IPS-NIHi11 (cell line): ENCODE measurements around the gene PPT1.
A peak's percentile ranks its signal among the peaks of the same experiment; 100 is the strongest.
"Not testable (repeated sequence)": the region's sequence is repeated elsewhere in the genome, so short reads cannot be mapped to it uniquely, and the experiment has no call there.

Source experiments
- DNase-seq: peaks from one replicate; pipeline ENCODE4 v3.0.0; 2012; ENCODE audit warnings: mixed read lengths, low spot score

PPT1 gene

DNA sequence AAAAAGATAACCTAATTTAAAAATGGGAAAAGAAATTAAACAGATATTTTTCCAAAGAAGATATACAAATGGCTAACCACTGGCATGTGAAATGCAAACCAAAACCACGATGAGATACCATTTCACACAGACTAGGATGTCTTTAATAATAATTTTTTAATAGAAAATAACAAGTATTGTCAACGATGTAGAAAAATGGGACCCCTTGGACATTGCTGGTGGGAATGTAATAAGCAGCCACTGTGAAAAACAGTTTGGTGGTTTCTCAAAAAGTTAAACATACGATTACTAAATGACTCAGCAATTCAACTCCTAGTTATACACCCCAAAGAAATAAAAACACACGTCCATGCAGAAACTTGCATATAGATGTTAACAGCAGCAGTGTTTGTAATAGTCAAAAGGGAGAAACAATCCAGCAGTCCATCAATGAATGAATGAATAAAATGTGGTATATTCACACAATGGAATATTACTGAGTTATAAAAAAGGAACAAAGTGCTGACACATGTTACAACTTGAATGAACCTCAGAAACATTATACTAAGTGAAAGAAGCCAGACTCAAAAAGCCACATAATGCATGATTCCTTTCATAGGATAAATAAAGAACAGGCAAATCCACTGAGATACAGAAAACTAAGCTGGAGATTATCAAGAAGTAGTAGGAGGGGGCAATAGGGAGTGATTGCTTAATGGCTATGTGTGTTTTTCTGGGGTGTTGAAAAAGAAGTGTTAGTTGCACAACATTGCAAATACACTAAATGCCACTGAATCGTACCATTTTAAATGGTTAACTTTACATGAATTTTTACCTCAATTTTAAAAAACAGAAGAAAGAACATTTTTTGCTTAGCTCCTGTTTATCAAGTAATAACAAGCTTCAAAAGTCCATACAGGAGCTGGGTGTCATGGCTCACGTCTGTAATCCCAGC lies 4.1 kb downstream of the PPT1 start:
- no peak for DNase-seq

DNA sequence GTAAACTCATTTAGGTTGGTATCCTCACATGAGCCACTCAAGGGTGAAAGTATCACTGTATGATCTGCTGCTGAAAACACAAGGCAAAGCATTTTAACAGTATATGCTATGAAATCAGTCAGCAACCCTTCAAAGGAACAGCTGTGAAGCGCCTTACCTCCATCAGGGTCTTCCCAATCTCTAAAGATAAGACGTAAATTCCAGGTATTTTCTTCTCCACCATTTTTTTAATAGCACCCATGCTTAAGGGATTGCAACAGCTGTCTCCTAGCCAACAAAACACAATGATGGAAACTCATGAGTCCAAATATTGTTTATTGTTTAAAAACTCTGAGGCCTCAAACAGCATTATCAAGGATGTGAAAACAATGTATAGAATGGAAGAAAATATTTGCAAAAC lies 4.8 kb downstream of the PPT1 start:
- DNase-seq, result no peak

DNA sequence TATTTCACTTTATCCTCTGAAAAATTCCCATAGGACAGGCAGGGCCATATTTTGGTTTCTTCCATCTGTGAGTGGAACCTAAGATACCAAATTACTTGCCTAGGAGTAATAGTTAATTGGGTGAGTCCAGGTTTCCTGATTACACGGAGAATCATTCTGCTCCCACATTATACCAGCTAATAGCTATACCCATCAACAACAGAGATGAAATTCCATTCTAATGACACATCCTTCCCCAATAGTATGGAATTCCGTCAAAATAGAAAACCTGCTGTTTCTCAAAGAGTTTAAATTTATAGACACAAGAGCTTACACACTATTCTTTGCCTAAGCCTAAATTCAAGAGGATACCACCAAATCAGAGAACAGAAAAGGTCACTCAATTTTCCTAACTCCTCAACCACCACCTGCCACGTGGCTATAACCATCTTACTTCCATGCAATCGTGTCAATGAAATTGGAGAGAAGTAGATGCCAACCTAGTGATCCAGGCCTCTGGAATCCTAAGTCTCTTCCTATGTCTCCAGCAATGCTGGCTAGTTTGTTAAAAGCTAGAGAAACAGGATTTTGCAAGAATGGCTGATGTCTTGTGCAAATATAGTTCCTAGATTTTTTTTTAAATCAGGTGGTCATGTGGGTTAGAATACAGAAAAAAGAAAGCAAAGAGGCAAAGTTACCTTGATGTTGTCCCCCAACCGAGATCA lies 6.2 kb downstream of the PPT1 start:
- no peak for DNase-seq

DNA sequence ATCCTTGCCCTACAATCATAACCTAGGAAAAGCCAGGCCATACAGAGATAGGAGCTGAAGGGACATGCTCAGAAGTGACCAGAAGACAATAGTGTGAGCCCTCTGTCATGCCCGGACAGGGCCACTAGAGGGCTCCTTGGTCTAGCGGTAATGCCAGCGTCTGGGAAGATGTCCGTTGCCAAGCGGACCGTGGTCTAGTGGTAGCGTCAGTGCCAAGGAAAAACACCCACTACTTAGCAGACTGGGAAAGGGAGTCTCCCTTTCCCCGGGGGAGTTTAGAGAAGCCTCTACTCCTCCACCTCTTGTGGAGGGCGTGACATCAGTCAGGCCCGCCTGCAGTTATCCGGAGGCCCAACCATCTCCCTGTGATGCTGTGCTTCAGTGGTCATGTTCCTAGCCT lies 12.3 kb downstream of the PPT1 start:
- not testable (repeated sequence) for DNase-seq

DNA sequence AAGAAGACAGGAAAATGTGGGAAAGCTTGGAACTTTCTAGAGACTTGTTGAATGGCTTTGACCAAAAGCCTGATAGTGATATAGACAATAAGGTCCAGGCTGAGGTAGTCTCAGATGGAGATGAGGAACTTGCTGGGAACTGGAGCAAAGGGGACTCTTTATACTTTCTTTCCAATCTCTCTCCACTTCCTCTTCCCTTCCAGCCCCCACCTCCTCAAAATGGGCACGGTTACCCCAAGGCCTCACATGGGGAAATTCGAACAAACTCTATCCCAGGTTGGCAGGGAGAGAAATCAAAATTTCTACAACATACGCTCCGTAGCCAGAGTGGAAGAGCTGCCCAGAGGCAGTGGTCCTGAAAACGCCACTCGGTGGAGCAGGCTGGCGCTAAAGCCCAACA lies 15.2 kb downstream of the PPT1 start:
- no peak for DNase-seq

DNA sequence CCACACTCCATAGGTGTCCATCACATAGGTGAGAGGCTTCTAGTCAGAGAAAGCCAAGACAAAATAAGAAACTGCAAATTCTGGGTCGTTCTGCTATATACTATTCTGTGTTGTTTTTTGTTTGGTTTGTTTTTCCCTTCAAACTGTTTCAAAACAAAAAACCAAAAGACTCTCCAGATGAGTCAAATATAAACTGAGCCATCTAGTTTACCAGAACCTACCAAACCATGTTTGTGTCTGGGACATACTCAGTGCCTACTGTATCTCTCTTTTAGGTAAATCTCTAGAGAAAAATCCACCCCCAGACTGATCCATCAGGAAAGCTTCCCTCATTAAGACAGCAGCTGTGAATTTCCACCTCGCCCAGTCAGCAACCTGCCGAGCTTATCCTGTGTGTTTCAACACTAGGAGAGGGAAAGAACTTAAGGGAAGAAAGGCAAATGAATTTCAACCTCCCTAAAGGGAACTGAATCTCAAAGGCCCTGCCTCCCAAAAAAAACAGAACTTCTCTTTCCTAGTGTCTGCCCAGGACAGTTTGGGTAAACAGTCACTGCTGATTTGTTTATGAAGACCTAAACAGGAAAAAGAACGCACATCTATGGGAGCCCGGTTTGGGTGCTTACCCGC lies 17.2 kb downstream of the PPT1 start:
- no peak for DNase-seq

DNA sequence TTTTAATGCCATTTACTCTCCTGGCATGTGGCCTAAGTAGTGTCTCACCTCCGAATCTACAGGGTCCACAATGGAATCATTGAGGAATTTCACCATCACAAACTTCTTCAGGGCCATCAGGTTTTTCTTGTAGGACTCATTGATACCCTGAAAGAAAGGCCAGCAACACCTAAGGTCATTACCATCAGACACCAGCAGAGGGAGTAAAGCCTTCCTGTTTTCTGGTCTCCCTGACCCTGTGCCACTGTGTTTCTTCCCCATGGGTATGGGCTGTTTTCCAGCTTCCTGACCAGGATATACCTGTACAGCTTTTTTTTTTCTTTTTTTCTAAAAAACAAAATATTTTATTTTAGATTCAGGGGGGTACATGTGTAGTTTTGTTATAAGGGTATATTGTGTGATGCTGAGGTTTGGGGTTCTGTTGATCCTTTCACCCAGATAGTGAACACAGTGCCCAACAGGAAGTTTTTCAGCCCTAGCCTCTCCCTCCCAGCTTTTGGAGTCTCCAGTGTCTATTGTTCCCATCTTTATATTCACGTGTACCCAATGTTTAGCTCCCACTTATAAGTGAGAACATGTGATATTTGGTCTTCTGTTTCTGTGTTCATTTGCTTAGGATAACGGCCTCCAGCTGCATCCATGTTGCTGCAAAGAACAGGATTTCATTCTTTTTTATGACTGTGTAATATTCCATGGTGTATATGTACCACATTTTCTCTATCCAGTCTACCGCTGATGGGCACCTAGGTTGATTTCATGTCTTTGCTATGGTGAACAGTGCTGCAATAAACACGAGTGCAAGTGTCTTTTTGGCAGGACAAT lies 18.3 kb downstream of the PPT1 start:
- peak; percentile 77 for DNase-seq

DNA sequence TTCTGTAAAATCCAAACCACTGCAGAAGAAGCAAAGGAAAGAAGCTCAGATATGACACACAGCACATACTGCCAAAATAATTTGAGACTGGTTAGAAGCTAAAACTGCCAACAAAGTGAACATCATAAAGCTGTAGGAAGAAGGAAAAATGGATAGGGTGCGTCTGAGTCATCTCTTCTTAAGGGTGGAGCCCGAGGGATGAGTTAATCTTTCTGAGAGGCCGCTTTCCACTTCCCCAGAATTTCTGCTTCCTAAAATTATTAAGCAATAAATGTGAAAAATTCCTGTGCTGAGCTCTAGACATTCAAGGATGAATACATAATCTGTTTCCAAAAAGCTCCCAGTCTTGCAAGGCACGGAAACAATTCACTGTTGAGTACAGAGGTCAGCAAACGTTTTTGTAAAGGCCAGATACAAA lies 20.1 kb downstream of the PPT1 start:
- no peak for DNase-seq

DNA sequence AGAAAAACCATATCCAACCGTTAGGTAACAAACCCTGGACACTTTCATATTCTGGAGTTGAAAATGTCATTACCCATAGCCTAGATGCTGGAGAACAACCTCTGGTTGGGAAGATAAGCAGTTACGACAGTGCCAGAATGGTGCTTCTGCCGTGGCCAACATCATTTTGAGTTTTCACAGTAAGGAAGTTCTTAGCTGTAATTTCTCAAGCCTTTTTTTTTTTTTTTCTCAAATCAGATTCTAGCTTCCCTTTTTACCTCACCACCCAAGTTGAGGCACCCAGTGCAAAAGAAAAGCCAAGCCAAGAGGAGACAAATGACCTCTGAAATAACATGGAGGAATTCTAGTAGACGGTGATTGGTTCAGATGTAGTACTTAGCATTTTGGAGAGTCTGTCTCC lies 21.8 kb downstream of the PPT1 start:
- DNase-seq, result no peak

DNA sequence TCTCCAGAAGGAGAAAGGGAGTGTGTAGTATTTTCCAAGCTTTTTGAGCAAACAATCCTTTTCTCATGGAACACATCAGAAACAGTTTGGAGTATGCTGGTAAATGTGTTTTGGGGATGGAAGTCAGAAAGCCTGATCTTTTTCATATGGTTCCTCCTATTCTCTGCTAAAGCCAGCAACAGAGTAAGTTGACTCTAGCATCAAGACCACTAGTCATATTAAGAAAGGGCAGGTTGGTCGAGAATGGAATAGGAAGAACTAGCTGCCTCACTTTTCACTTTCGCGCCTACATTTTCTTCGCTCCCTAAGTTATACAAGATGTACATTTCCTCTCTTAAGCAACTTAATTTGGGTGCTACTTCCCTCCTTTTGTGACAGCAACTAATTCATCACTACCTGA lies 24.0 kb downstream of the PPT1 start:
- DNase-seq, result no peak

DNA sequence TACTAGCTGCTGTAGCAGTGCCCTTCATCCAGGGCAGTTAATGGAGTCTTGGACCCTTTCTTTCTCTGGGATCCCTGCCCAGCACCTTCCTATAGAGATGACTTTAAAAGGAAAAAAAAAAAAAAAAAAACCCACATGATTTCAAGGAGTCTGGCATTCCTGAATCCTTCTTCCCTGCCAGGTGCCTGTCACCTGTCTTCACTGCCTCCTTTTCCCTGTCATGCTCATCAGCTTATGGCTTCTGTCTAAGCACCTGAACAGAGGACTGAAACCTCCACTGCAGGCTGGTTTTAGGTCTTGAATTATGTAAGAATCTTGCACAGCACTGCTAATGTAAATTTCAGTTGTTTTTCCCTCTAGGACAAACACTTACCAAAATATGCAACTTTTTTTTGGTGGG lies 24.9 kb downstream of the PPT1 start:
- no peak for DNase-seq

DNA sequence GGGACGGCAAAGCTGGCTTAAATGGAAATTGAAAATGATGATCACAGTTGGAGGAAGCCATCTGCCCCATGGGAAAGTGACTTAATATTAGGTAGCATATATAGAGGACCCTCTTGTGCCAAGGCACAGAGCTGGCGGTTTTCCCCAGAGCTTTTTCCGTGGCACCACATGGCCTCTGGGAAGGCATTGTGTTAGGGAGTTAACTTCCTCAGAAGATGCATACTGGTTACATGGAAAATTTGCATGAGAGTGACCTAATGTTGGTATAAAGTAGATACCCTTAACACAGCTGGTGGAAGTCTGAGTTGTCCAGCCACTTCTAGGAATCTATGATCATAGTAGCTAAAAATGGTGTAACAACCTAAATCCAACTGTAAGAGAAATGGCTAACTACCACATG lies 29.2 kb downstream of the PPT1 start:
- no peak for DNase-seq

DNA sequence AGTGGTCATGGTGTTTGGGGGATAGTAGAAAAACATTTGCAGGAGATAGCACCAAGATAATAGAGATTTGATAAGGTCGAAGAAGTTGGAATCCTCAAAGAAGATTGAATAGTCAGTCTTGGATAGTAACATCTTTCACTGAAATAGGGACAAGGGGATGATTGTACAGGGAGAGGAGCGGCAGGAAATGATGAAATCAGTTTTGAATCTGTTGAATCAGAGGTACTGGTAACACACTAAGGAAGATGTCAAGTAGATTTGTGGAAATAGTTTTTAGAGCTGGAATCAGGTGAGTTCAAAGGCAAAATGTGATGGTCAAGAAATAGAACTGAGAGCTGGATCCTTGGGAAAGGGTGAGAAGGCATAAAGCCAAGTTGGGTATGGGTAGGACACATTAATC lies 30.0 kb downstream of the PPT1 start:
- DNase-seq, result no peak

DNA sequence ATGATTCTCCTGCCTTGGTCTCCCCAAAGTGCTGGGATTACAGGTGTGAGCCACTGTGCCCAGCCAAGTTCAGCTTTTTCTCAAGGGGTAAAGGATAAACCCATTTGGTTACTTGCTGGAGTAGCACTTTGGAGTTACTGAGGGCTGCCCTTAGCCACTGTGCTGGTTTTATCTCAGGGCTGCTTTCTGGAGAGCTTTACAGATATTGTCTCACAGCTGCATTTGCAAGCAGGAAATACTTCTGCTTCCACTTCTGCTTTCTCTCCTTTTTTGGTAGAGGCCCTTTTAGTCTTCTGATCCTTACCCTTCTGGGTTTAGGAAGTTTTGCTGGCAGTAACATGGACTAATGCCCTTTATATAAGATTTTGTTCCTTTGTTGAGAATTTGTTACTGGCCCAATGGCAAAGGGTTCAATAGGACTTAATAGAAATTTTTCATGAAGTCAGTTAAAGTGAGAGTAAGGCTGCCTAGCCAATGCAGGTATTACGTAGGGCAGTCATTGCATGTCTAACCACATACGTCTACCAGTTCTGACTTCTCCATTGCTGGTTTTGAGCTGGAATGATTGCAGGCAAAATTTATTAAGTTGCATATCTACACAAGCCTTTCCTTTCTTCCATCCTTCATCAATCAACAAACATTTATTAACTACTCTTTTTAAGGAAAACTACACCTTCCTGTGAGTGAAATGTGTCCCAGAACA lies 32.1 kb downstream of the PPT1 start:
- DNase-seq, result no peak

DNA sequence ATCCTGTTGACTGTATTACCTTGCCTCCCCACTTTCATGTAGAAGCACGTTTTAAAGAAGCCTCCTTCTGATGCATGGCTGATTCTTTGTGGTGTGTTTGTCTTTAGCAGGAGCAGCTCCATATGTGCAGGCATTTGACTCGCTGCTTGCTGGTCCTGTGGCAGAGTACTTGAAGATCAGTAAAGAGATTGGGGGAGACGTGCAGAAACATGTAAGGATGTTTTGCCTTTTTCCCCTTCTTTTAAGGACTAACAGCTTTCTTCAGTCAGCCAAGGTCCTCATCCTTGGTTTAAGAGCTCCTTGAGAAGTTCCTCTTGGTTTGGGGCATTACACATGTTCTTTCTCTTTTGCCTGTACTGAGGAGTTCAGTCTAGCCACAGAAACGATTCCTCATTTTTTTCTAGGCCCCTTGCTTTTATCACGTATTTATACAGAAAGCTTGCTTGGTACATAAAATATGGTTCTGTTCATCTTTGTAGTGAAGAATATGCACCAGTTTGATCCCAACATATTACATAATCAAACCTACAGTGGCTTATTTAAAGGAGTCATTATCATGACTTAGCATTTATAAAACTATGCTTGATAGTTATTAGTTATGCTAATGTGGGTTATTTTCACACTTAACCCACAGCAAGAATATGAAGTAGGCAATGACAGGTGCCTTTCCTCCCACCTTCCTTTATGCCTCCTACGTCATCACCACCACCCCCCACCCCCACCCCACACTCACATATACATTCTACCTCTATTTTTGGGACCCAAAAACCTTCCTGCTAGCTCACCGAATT lies 36.9 kb downstream of the PPT1 start:
- DNase-seq, result no peak

DNA sequence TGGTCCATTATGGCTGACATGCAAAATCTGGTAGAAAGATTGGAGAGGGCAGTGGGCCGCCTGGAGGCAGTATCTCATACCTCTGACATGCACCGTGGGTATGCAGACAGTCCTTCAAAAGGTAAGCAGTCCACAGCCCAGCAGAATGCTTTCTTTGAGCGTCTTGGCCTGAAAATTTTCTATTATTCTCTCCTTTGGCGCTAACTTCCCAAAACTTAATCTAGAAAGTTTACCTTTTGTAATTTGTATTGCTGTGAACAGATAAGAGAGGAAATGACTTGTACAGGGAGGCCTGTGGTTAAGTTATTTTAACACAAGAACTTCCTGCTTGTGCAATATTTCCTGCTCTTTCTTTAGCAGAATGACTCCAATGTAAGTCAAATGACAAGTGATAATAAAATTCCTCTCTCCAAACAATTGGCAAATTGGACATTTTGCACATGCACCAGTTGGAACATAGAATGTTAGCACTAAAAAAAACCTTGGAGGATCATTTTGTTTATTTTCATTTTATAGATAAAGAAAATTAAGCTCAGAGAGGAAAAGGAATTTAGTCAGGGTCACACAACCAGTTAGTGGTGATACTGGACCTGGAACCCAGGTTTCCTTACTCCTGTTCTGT lies 37.6 kb downstream of the PPT1 start:
- peak; percentile 62 for DNase-seq

DNA sequence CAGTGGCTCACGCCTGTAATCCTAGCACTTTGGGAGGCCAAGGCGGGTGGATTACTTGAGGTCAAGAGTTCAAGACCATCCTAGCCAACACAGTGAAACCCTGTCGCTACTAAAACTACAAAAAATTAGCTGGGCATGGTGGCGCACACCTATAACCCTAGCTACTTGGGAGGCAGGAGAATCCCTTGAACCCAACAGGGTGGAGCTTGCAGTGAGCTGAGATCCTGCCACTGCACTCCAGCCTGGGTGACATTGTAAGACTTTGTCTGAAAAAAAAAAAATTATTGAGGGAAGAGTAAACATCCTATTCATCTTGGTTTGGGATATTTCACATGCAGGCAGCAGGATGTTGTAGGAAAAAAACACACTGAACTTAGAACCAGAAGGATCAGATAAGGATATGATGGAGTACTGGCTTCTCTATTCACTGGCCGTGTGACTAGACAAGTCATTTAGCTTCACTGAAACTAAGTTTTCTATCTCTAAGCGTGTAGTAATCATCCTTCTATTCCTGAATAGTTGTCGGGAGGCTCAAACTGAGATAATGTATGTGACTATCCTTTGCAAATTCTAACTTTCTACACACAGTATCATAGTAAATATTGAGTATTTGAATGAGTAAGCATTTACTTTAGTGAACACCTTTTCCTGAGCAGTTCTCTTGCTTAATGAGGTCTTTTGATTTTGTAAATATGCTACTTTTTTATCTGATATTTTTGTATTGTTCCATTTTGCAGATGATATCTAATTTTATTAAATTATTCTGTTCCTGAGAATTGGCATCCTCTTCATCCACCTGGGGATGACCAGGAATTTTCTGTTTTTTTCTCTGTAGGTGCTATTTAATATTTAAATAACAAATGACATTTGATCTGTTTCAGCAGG lies 38.4 kb downstream of the PPT1 start:
- no peak for DNase-seq

DNA sequence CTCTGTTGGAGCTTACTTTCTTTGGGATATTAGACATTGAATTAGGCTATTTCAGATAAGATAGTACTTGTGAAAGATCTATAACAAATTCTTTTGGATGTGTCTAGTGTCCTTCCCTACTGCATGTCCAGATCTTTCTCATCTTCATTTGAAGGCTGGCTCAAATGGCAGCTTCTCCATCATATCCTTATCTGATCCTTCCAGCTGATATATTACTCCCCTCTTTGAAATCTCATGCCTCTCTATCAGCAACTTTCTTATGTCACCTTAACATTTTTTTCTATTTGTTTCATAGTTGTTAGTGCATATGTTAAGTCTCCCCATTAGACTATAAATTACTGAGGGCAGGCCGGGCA lies 39.0 kb downstream of the PPT1 start:
- DNase-seq, result no peak

DNA sequence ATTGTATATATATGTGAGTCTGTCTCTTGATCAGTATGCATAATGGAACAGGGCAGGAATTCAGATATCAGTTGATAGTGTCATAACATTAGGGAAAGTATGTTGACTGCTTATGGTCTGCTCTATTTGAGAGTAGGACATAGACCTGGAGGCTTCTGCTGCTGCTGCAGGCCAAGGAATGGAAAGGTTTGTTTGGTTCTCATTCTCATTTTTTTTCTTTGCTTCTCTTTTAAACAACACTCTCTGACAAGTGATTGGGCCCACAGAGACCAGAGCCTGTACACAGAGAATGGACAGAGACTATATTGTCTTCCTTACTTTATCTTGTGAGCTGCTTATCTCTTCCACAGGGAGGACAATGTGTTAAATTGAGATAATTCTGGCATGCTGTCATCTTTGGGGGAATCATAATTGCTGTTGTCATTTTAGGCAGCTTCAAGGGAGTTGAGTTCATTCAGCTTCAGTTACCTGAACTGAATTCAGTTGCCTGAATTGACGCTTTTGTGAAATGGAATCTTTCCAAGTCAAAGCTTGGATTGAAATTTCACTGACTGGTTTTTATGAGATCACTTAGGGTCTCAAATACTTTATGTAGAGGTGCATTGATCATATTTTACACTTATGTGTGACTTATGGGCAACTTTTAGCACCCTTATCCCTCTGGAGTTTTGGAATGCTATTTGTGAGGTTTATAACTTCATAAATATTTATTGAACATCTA lies 39.6 kb downstream of the PPT1 start:
- DNase-seq, result no peak
